Astrocyte (in vitro differentiated cells and primary cell): ENCODE data around the gene CTCFL. TPM values are rescaled to one million over a fixed set of nuclear protein-coding genes. Genes with fewer than 3 reads are reported as not detected.
"Not testable (repeated sequence)": the region's sequence is repeated elsewhere in the genome, so short reads cannot be mapped to it uniquely, and the experiment has no call there.

Experiments
- DNase-seq: peaks from one replicate; pipeline ENCODE4 v3.0.0-alpha.2; 2010; ENCODE audit warnings: low read depth
- FAIRE-seq: peaks from 2 replicates; lab custom pipeline; 2011; peaks lifted over from hg19 to GRCh38; lab: Jason Lieb, UNC
- H2AFZ ChIP-seq: 2 replicates; pipeline ENCODE4 v1.6.0; 2012; ENCODE audit warnings: low read depth, low read length, inconsistent platforms
- H3K27ac ChIP-seq: 2 replicates; pipeline ENCODE4 v1.5.1; 2011; ENCODE audit warnings: low read depth, low read length, inconsistent platforms
- H3K27me3 ChIP-seq: 2 replicates; pipeline ENCODE4 v1.6.0; 2011; ENCODE audit warnings: low read length, inconsistent platforms; ENCODE audit not compliant: insufficient read depth
- H3K36me3 ChIP-seq: 2 replicates; pipeline ENCODE4 v1.5.1; 2011; ENCODE audit warnings: low read length, inconsistent platforms; ENCODE audit not compliant: insufficient read depth
- H3K4me1 ChIP-seq: 2 replicates; pipeline ENCODE4 v1.5.1; 2011; ENCODE audit warnings: low read length, inconsistent platforms; ENCODE audit not compliant: insufficient read depth
- H3K4me2 ChIP-seq: 2 replicates; pipeline ENCODE4 v1.6.0; 2012; ENCODE audit warnings: low read length, inconsistent platforms
- H3K4me3 ChIP-seq: 2 replicates; pipeline ENCODE4 v1.5.1; 2011; ENCODE audit warnings: low read depth, mild to moderate bottlenecking, low read length, inconsistent platforms; ENCODE audit not compliant: insufficient read depth
- H3K79me2 ChIP-seq: 2 replicates; pipeline ENCODE4 v1.6.0; 2012; ENCODE audit warnings: mild to moderate bottlenecking, low read length, inconsistent platforms; ENCODE audit not compliant: insufficient read depth
- H3K9ac ChIP-seq: 2 replicates; pipeline ENCODE4 v1.6.0; 2012; ENCODE audit warnings: mild to moderate bottlenecking, low read length, inconsistent platforms
- H3K9me3 ChIP-seq: 2 replicates; pipeline ENCODE4 v1.5.1; 2012; ENCODE audit warnings: low read depth, mild to moderate bottlenecking, low read length, inconsistent platforms; ENCODE audit not compliant: insufficient read depth
- H4K20me1 ChIP-seq: 2 replicates; pipeline ENCODE4 v1.6.0; 2012; ENCODE audit warnings: low read length, inconsistent platforms; ENCODE audit not compliant: insufficient read depth
- H3K27ac Mint-ChIP-seq: one replicate; pipeline ENCODE4 v1.8.0; 2021; ENCODE audit warnings: mild to moderate bottlenecking, mixed read lengths; ENCODE audit not compliant: unreplicated experiment
- H3K27me3 Mint-ChIP-seq: one replicate; pipeline ENCODE4 v1.8.0; 2021; ENCODE audit warnings: low read depth, mixed read lengths; ENCODE audit not compliant: unreplicated experiment
- H3K36me3 Mint-ChIP-seq: one replicate; pipeline ENCODE4 v1.8.0; 2021; ENCODE audit warnings: low read depth, mixed read lengths; ENCODE audit not compliant: unreplicated experiment
- H3K4me1 Mint-ChIP-seq: one replicate; pipeline ENCODE4 v1.8.0; 2021; ENCODE audit warnings: low read depth, mixed read lengths; ENCODE audit not compliant: unreplicated experiment
- H3K4me3 Mint-ChIP-seq: one replicate; pipeline ENCODE4 v1.8.0; 2021; ENCODE audit warnings: mild to moderate bottlenecking, moderate library complexity, mixed read lengths; ENCODE audit not compliant: unreplicated experiment
- H3K9me3 Mint-ChIP-seq: one replicate; pipeline ENCODE4 v1.8.0; 2021; ENCODE audit warnings: mild to moderate bottlenecking, mixed read lengths; ENCODE audit not compliant: unreplicated experiment
- EZH2 ChIP-seq: IDR thresholded peaks from 2 replicates; pipeline ENCODE4 v1.6.1; 2012; ENCODE audit warnings: mild to moderate bottlenecking, low read length, inconsistent platforms; ENCODE audit not compliant: insufficient read depth
- total RNA-seq: library from RNA; stranded (reverse); gene quantifications from 2 replicates; pipeline ENCODE4 v1.2.1, GENCODE V29; 2021
- TF ChIP-seq, protein P1 (sequence below): IDR thresholded peaks from 2 replicates; pipeline ENCODE4 v1.5.1; 2011; ENCODE audit warnings: low read depth, mild to moderate bottlenecking, inconsistent platforms, low read length, moderate library complexity; ENCODE audit not compliant: insufficient read depth

The CTCFL gene
- total RNA-seq, 1 donor from 2014 or later, result not detected

DNA sequence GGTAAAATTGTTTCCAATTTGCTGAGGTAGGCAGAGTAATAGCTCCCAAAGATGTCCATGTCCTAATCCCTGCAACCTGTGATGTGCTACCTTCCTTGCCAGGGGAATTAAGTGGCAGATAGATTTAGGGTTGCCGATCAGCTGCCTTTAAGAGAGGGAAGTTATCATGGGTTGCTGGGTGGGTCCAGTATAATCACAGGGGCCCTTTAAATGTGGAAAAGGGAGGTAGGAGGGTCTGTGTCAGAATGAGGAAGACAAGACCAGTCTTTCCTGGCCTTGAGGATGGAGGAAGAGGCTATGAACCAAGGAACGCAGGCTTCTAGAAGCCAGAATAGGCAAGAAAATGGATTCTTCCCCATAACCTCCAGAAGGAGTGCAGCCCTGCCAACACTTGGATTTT lies 50.7 kb downstream of the CTCFL start:
- no peak overlapping the region for H3K4me3 ChIP-seq
- H3K27me3 ChIP-seq, result peaks cover 38% of the 10 kb centered on the region
- H3K79me2 ChIP-seq, result no peaks in the 10 kb centered on the region
- DNase-seq, result no peak
- FAIRE-seq, result no peak
- Mint-ChIP-seq H3K4me3 (no peak overlapping the region), H3K27ac (no peak overlapping the region), H3K36me3 (peaks cover 2% of the 10 kb centered on the region), H3K4me1 (peaks cover 2% of the 10 kb centered on the region), H3K9me3 (peaks cover 3% of the 10 kb centered on the region), H3K27me3 (peaks cover 36% of the 10 kb centered on the region)
- H3K4me1 ChIP-seq, result no peaks in the 10 kb centered on the region
- no peak for TF ChIP-seq EZH2
- TF ChIP-seq, protein P1, sequence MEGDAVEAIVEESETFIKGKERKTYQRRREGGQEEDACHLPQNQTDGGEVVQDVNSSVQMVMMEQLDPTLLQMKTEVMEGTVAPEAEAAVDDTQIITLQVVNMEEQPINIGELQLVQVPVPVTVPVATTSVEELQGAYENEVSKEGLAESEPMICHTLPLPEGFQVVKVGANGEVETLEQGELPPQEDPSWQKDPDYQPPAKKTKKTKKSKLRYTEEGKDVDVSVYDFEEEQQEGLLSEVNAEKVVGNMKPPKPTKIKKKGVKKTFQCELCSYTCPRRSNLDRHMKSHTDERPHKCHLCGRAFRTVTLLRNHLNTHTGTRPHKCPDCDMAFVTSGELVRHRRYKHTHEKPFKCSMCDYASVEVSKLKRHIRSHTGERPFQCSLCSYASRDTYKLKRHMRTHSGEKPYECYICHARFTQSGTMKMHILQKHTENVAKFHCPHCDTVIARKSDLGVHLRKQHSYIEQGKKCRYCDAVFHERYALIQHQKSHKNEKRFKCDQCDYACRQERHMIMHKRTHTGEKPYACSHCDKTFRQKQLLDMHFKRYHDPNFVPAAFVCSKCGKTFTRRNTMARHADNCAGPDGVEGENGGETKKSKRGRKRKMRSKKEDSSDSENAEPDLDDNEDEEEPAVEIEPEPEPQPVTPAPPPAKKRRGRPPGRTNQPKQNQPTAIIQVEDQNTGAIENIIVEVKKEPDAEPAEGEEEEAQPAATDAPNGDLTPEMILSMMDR, result no peak
- H3K27ac ChIP-seq, result no peak overlapping the region
- no peaks in the 10 kb centered on the region for H3K36me3 ChIP-seq
- no peaks in the 10 kb centered on the region for H3K9me3 ChIP-seq
- H3K4me2 ChIP-seq, result no peak overlapping the region
- no peaks in the 10 kb centered on the region for H4K20me1 ChIP-seq
- H2AFZ ChIP-seq, result no peak overlapping the region
- no peak overlapping the region for H3K9ac ChIP-seq

DNA sequence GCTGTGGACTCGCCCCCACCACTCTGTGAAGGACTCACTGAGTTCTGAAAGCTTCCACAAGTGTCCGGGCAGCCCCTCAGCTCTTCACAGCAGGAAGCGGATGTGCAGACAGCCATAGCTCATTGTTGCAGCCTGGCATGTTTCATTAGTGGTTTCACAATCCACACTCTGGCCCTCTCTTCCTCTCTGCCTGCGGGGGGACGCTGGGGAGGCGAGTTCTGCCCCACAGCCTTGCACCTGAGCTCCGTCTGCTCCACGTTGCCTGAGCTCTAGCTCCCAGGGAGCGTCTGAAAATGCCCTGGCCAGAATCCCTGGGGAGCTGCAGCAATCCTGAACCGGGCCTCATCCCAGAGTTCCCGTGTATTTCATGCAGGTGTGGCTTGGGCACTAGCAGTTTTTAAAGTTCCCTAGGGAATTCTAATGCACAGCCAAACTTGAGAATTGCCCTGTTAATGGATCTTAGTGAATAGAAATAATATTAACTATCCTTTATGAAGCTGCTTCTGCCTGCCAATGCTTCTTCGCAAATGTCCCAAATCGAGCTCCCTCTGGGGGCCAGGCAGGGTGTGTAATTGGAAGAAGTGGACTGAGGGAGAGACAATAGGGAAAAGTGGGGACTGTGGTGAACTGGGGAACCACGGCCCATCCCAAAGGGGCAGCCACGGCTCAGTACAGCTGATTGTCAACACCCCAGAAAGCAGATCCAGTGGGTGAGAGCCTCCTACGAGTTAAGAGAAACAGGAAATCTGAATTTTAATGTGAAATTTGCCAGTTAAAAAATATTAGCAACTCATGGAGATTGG lies 51.5 kb downstream of the CTCFL start:
- Mint-ChIP-seq H3K9me3 (peaks cover 3% of the 10 kb centered on the region), H3K4me1 (peaks cover 2% of the 10 kb centered on the region), H3K36me3 (peaks cover 2% of the 10 kb centered on the region), H3K4me3 (no peak overlapping the region), H3K27ac (no peak overlapping the region), H3K27me3 (peaks cover 42% of the 10 kb centered on the region)
- FAIRE-seq, result no peak
- Histone ChIP-seq H4K20me1 (no peaks in the 10 kb centered on the region), H2AFZ (peak overlapping the region; percentile 66), H3K79me2 (no peaks in the 10 kb centered on the region), H3K4me3 (no peak overlapping the region), H3K4me2 (peak overlapping the region; percentile 42), H3K27ac (no peak overlapping the region), H3K36me3 (no peaks in the 10 kb centered on the region), H3K27me3 (peaks cover 45% of the 10 kb centered on the region), H3K9me3 (no peaks in the 10 kb centered on the region), H3K9ac (no peak overlapping the region), H3K4me1 (no peaks in the 10 kb centered on the region)
- TF ChIP-seq EZH2, result no peak
- TF ChIP-seq, protein P1, result no peak
- DNase-seq, result no peak

DNA sequence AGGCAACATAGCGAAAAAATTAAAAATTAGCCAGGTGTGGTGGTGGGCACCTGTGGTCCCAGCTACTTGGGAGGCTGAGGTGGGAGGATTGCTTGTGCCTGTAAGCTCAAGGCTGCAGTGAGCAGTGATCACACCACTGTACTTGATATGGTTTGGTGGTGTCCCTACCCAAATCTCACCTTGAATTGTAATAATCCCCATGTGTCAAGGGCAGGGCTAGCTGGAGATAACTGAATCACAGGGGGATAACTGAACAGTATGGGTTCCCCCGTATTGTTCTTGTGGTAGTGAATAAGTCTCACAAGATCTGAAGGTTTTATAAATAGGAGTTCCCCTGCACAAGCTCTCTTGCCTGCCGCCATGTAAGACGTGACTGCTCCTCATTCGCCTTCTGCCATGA lies 52.5 kb downstream of the CTCFL start:
- not testable (repeated sequence) for FAIRE-seq, H3K4me1 Mint-ChIP-seq

More for the DNA sequence above, 52.5 kb downstream of the CTCFL start:
- H3K9me3 Mint-ChIP-seq, H3K9ac ChIP-seq, H3K27ac ChIP-seq, H3K79me2 ChIP-seq, DNase-seq, H2AFZ ChIP-seq, H3K36me3 Mint-ChIP-seq, H3K4me3 ChIP-seq, H3K9me3 ChIP-seq, H3K4me2 ChIP-seq, H3K4me3 Mint-ChIP-seq, H3K4me1 ChIP-seq, H3K36me3 ChIP-seq, H4K20me1 ChIP-seq, H3K27ac Mint-ChIP-seq: not testable (repeated sequence)
- peaks cover 38% of the 10 kb centered on the region for H3K27me3 Mint-ChIP-seq
- H3K27me3 ChIP-seq, result peaks cover 43% of the 10 kb centered on the region
